Measurements from ENCODE around the gene GRB2.

GRCh38 chr17:75270218-75270965, 135.1 kb downstream of the GRB2 start:
- TF ChIP-seq CTCF (IDR thresholded peaks at IDR 0.05) (peak in 4 of 6 experiments; percentile 24 to 55 (median 36)), POLR2A (IDR thresholded peaks at IDR 0.05) (peak in 1 of 4 donors; percentile 30), EP300 (IDR thresholded peaks at IDR 0.05) (no peak), POLR2AphosphoS5 (IDR thresholded peaks at IDR 0.05) (peak in 1 of 2 donors; percentile 24)

All from upper lobe of left lung (tissue), 4 donors.